ACHN (cell line): ENCODE measurements around the gene PEX12.
A peak's percentile ranks its signal among the peaks of the same experiment; 100 is the strongest.
"Not testable (repeated sequence)": the region's sequence is repeated elsewhere in the genome, so short reads cannot be mapped to it uniquely, and the experiment has no call there.

Experiments
- DNase-seq: peaks from one replicate; pipeline ENCODE4 v3.0.0-alpha.2; 2015
- in situ Hi-C: cut with HindIII; loops from 2 replicates; pipeline ENCODE4 v1.10.0; 2017; ENCODE audit warnings: low sequenced_read_pairs, low pct_ligation_motif_present, low pct_unique_long_range_greater_than_20kb

PEX12 gene

GRCh38 chr17:35586569-35587073 lies 8.2 kb upstream of the PEX12 start:
- DNase-seq, result no peak
- in situ Hi-C loops, result no loop called here

- in situ Hi-C loops, result no loop called here
Measured at GRCh38 chr17:35584061-35584460, 5.7 kb upstream of the PEX12 start.

GRCh38 chr17:35578929-35579432 lies 610 bp upstream of the PEX12 start:
- in situ Hi-C loops, result no loop called here
- no peak for DNase-seq

More at GRCh38 chr17:35584061-35584460, 5.7 kb upstream of the PEX12 start:
- DNase-seq, result no peak

GRCh38 chr17:35577830-35578196 lies 558 bp downstream of the PEX12 start:
- peak; percentile 18 for DNase-seq
- in situ Hi-C loops, result no loop called here

- no peak for DNase-seq
- in situ Hi-C loops, result no loop called here
Measured at GRCh38 chr17:35575759-35576158, 2.6 kb downstream of the PEX12 start.

- no peak for DNase-seq
- in situ Hi-C loops, result no loop called here
Measured at GRCh38 chr17:35569405-35569804, 9.0 kb downstream of the PEX12 start.

- DNase-seq, result peak; percentile 47
Measured at GRCh38 chr17:35568561-35568960, 9.8 kb downstream of the PEX12 start.

GRCh38 chr17:35566968-35567367 lies 11.4 kb downstream of the PEX12 start:
- DNase-seq, result no peak
- in situ Hi-C loops, result no loop called here

More at GRCh38 chr17:35568561-35568960, 9.8 kb downstream of the PEX12 start:
- in situ Hi-C loops, result no loop called here

GRCh38 chr17:35563181-35563580 lies 15.2 kb downstream of the PEX12 start:
- in situ Hi-C loops, DNase-seq: not testable (repeated sequence)

GRCh38 chr17:35560703-35561102 lies 17.7 kb downstream of the PEX12 start, which contains the start of gene SLFN14:
Gene SLFN14 (minus strand): TSS chr17:35560819. CDS start chr17:35558062, 2,757 bp downstream.
- in situ Hi-C loops, result no loop called here
- DNase-seq, result no peak

GRCh38 chr17:35559495-35560210 lies 18.7 kb downstream of the PEX12 start:
- no peak for DNase-seq
- in situ Hi-C loops, result no loop called here

GRCh38 chr17:35557353-35557752 lies 21.0 kb downstream of the PEX12 start:
- DNase-seq, result no peak
- in situ Hi-C loops, result no loop called here

- DNase-seq, result no peak
- in situ Hi-C loops, result no loop called here
Measured at GRCh38 chr17:35555691-35556090, 22.7 kb downstream of the PEX12 start.

- in situ Hi-C loops, result no loop called here
- no peak for DNase-seq
Measured at GRCh38 chr17:35554668-35555067, 23.7 kb downstream of the PEX12 start.

GRCh38 chr17:35553310-35553709 lies 25.1 kb downstream of the PEX12 start:
- in situ Hi-C loops, result no loop called here
- DNase-seq, result no peak

- in situ Hi-C loops, result loop anchor here (25.0 kb wide), 1 partner anchor 112 kb away; the partner anchor contains the start of genes SLFN12 and SLFN13
Measured at GRCh38 chr17:35548978-35549377, 29.4 kb downstream of the PEX12 start.

GRCh38 chr17:35548208-35548810 lies 30.1 kb downstream of the PEX12 start:
- DNase-seq, result no peak
- in situ Hi-C loops, result loop anchor here (25.0 kb wide), 1 partner anchor 111 kb away; the partner anchor contains the start of genes SLFN12 and SLFN13

More at GRCh38 chr17:35548978-35549377, 29.4 kb downstream of the PEX12 start:
- no peak for DNase-seq

GRCh38 chr17:35546487-35546886 lies 31.9 kb downstream of the PEX12 start:
- no peak for DNase-seq
- in situ Hi-C loops, result loop anchor here (25.0 kb wide), 1 partner anchor 109 kb away; the partner anchor contains the start of genes SLFN12 and SLFN13

GRCh38 chr17:35545150-35545549 lies 33.2 kb downstream of the PEX12 start:
- in situ Hi-C loops, result loop anchor here (25.0 kb wide), 1 partner anchor 108 kb away; the partner anchor contains the start of genes SLFN12 and SLFN13
- no peak for DNase-seq
